ENCODE data around the gene APRT. TPM values are rescaled to one million over a fixed set of nuclear protein-coding genes. Genes with fewer than 3 reads are reported as not detected.
A peak's percentile ranks its signal among the peaks of the same experiment; 100 is the strongest.

APRT gene
- total and polyA plus RNA-seq, 9 of the 15 experiments (the other 6 are each of a cell fraction or from before 2014, with no cell fraction given) = 41.7 to 409 (median 146) TPM

DNA sequence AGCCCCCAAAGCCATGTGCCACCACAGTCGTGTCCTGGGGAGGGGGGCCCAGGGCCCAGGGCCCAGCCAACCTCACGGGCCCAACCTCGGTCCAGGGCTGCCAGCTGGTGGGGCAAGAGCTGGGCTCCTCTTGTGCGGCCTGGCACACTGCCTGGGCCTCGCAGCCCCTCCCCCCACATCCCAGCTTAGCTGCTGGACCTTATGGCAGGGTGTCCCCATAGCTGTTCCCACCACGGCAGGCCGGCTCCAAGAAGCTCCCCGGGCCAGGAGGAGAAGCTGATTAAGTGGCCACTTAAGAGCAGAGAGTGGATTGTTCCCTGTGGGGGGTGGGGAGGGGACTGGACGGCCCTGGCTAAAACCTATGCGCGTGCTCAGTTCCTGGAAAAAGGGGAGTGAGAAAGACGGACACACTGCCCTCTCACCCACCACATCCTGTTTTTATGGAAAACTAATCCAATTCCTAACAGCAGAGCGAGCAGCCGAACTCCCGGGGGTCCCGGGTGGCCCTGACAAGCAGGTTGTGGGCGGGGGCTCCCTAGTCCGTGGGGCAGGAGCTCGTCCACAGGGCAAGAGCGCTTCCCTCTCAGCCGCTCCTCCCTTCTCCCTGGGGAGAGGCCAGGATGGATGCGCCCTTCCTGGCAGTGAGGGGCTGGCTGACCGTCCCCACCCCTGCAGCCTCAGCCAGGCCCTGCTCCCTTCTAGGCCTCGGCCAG lies 43.5 kb downstream of the APRT start (continued):
- TF ChIP-seq, protein P1, sequence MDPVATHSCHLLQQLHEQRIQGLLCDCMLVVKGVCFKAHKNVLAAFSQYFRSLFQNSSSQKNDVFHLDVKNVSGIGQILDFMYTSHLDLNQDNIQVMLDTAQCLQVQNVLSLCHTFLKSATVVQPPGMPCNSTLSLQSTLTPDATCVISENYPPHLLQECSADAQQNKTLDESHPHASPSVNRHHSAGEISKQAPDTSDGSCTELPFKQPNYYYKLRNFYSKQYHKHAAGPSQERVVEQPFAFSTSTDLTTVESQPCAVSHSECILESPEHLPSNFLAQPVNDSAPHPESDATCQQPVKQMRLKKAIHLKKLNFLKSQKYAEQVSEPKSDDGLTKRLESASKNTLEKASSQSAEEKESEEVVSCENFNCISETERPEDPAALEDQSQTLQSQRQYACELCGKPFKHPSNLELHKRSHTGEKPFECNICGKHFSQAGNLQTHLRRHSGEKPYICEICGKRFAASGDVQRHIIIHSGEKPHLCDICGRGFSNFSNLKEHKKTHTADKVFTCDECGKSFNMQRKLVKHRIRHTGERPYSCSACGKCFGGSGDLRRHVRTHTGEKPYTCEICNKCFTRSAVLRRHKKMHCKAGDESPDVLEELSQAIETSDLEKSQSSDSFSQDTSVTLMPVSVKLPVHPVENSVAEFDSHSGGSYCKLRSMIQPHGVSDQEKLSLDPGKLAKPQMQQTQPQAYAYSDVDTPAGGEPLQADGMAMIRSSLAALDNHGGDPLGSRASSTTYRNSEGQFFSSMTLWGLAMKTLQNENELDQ (CRISPR knock-in tag; IDR thresholded peaks at IDR 0.05; ENCODE audit: borderline replicate concordance) = no peak
- TF ChIP-seq, protein P2, sequence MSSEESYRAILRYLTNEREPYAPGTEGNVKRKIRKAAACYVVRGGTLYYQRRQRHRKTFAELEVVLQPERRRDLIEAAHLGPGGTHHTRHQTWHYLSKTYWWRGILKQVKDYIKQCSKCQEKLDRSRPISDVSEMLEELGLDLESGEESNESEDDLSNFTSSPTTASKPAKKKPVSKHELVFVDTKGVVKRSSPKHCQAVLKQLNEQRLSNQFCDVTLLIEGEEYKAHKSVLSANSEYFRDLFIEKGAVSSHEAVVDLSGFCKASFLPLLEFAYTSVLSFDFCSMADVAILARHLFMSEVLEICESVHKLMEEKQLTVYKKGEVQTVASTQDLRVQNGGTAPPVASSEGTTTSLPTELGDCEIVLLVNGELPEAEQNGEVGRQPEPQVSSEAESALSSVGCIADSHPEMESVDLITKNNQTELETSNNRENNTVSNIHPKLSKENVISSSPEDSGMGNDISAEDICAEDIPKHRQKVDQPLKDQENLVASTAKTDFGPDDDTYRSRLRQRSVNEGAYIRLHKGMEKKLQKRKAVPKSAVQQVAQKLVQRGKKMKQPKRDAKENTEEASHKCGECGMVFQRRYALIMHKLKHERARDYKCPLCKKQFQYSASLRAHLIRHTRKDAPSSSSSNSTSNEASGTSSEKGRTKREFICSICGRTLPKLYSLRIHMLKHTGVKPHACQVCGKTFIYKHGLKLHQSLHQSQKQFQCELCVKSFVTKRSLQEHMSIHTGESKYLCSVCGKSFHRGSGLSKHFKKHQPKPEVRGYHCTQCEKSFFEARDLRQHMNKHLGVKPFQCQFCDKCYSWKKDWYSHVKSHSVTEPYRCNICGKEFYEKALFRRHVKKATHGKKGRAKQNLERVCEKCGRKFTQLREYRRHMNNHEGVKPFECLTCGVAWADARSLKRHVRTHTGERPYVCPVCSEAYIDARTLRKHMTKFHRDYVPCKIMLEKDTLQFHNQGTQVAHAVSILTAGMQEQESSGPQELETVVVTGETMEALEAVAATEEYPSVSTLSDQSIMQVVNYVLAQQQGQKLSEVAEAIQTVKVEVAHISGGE (CRISPR knock-in tag; IDR thresholded peaks at IDR 0.05) = peak in 1 of 3 experiments; percentile 34; a peak in 1 of 6 replicates
- TF ChIP-seq SIX5 (IDR thresholded peaks at IDR 0.05; ENCODE audit: borderline replicate concordance in 1 of 2, insufficient read depth in 1 of 2, low read depth in 1 of 2, low read length in 2 of 2) = no peak
- no peak for TF ChIP-seq CBX2 (IDR thresholded peaks at IDR 0.05; ENCODE audit: insufficient read depth, low read length, poor library complexity, severe bottlenecking)
- TF ChIP-seq ZFP91 (CRISPR knock-in tag; IDR thresholded peaks at IDR 0.05) = 0 out of 2 replicates have a peak, but pooled peaks have one; percentile 20
- TF ChIP-seq NR3C1 (CRISPR knock-in tag; IDR thresholded peaks at IDR 0.05) = no peak
- TF ChIP-seq SP2 (IDR thresholded peaks at IDR 0.05; ENCODE audit: extremely low read depth, low read depth, low read length, poor library complexity, severe bottlenecking) = no peak
- TF ChIP-seq TFAM (CRISPR knock-in tag; conservative IDR thresholded peaks at IDR 0.05) = no peak
- TF ChIP-seq SMAD4 (CRISPR knock-in tag; conservative IDR thresholded peaks at IDR 0.05) = peak; percentile 51; the same call in 1 of the 2 replicates
- no peak for TF ChIP-seq ZBTB17 (CRISPR knock-in tag; IDR thresholded peaks at IDR 0.05)
- TF ChIP-seq CREB3 (tag; conservative IDR thresholded peaks at IDR 0.05; ENCODE audit: low read depth) = no peak
- TF ChIP-seq HNRNPH1 (optimal IDR thresholded peaks at IDR 0.05; ENCODE audit: low read depth, low read length) = no peak
- no peak for TF ChIP-seq SREBF1 (IDR thresholded peaks at IDR 0.05; ENCODE audit: borderline replicate concordance, low read depth, low read length)
- no peak for TF ChIP-seq ILK (tag; IDR thresholded peaks at IDR 0.05; ENCODE audit: borderline replicate concordance, low read depth)
